Loucy (cell line): ENCODE data around the gene BRWD1.

Experiments used
- H2AFZ ChIP-seq: fragments of 200-600 bp; sonication (generic); 2 replicates; pipeline ENCODE4 v1.6.0; 2016; ENCODE audit warnings: antibody characterized with exemption, mild to moderate bottlenecking, low read length, moderate library complexity
- H3F3A ChIP-seq: fragments of 200-600 bp; 2 replicates; pipeline ENCODE4 v1.6.0; 2016; ENCODE audit warnings: antibody characterized with exemption, low read depth, mild to moderate bottlenecking
- H3K27me3 ChIP-seq: fragments of 200-600 bp; sonication (generic); 2 replicates; pipeline ENCODE4 v1.6.1; 2014; ENCODE audit warnings: low read length, mild to moderate bottlenecking; ENCODE audit not compliant: insufficient read depth, poor library complexity, severe bottlenecking
- H3K36me3 ChIP-seq: fragments of 200-600 bp; sonication (generic); 2 replicates; pipeline ENCODE4 v1.6.1; 2016; ENCODE audit warnings: low read length; ENCODE audit not compliant: insufficient read depth
- H3K4me1 ChIP-seq: fragments of 200-600 bp; sonication (generic); 2 replicates; pipeline ENCODE4 v1.5.1; 2014; ENCODE audit warnings: low read length, mild to moderate bottlenecking; ENCODE audit not compliant: insufficient read depth, poor library complexity, severe bottlenecking
- H3K4me2 ChIP-seq: fragments of 200-600 bp; sonication (generic); 2 replicates; pipeline ENCODE4 v1.6.0; 2014; ENCODE audit warnings: antibody characterized with exemption, low read length, low read depth, mild to moderate bottlenecking; ENCODE audit not compliant: poor library complexity, severe bottlenecking
- H3K4me3 ChIP-seq: fragments of 200-600 bp; sonication (generic); 2 replicates; pipeline ENCODE4 v1.5.1; 2014; ENCODE audit warnings: low read length, mild to moderate bottlenecking, mixed read lengths; ENCODE audit not compliant: poor library complexity, severe bottlenecking
- H3K79me2 ChIP-seq: fragments of 200-600 bp; sonication (generic); 2 replicates; pipeline ENCODE4 v1.6.1; 2014; ENCODE audit warnings: low read length; ENCODE audit not compliant: insufficient read depth
- H3K9ac ChIP-seq: fragments of 200-600 bp; sonication (generic); 2 replicates; pipeline ENCODE4 v1.6.0; 2014; ENCODE audit warnings: mild to moderate bottlenecking, low read depth, low read length, moderate library complexity; ENCODE audit not compliant: poor library complexity, severe bottlenecking
- H3K9me2 ChIP-seq: fragments of 200-600 bp; sonication (generic); replicated peaks from 2 replicates; pipeline ENCODE4 v1.6.1; 2016; ENCODE audit warnings: low read depth, low read length, mixed read lengths
- H3K9me3 ChIP-seq: fragments of 200-600 bp; sonication (generic); 2 replicates; pipeline ENCODE4 v1.6.1; 2014; ENCODE audit warnings: mild to moderate bottlenecking, antibody characterized with exemption, low read length, low read depth; ENCODE audit not compliant: insufficient read depth
- H4K20me1 ChIP-seq: fragments of 200-600 bp; sonication (generic); 2 replicates; pipeline ENCODE4 v1.6.0; 2014; ENCODE audit warnings: antibody characterized with exemption, low read length, mild to moderate bottlenecking; ENCODE audit not compliant: insufficient read depth, poor library complexity, severe bottlenecking
- EZH2phosphoT487 ChIP-seq: fragments of 200-600 bp; IDR thresholded peaks from 2 replicates; pipeline ENCODE4 v1.6.1; 2018; ENCODE audit warnings: antibody characterized with exemption, mild to moderate bottlenecking, moderate library complexity, borderline replicate concordance
- TF ChIP-seq, protein P1 (sequence below): fragments of 200-600 bp; sonication (generic); conservative IDR thresholded peaks from 2 replicates; pipeline ENCODE4 v1.5.1; 2014; ENCODE audit warnings: mild to moderate bottlenecking, antibody characterized with exemption, low read length

Gene BRWD1

DNA sequence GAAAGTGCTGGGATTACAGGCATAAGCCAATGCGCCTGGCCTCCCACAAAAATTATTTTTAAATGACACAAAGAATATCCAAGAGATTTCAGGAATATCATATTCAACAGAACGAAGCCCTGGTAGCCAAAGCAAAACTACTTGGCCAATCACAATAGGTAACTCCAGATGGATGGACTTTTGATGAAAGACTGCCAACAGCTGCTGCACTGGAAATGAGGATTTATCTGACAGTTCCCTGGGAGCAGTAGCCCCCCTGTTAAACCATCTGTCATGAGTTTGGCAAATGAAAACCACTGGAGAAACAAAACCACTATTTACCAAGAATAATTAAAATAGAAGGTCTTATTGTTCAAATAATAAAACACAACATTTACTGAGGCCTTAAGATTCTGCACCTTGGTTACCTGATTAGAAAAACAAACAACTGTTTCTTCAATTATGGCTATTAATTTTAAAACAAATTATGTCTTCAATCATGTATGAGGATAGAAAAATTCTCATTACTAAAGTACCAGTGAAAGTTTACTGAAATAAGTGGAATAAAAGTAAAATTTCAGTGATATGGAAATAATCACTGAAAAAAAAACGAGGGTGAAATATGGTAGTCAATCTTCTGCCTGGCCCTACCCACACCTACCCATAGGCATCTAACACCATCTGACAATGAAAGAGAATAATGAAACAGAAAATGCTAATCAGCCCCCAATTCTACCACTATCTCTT is 95.9 kb downstream of the BRWD1 start:
- H3K27me3 ChIP-seq, result no peaks in the 10 kb centered on the region
- H3K9ac ChIP-seq, result no peak overlapping the region
- no peaks in the 10 kb centered on the region for H3K9me3 ChIP-seq
- H4K20me1 ChIP-seq, result no peaks in the 10 kb centered on the region
- H3K4me2 ChIP-seq, result no peak overlapping the region
- H3K9me2 ChIP-seq, result no peaks in the 10 kb centered on the region
- no peak overlapping the region for H2AFZ ChIP-seq
- TF ChIP-seq, protein P1, sequence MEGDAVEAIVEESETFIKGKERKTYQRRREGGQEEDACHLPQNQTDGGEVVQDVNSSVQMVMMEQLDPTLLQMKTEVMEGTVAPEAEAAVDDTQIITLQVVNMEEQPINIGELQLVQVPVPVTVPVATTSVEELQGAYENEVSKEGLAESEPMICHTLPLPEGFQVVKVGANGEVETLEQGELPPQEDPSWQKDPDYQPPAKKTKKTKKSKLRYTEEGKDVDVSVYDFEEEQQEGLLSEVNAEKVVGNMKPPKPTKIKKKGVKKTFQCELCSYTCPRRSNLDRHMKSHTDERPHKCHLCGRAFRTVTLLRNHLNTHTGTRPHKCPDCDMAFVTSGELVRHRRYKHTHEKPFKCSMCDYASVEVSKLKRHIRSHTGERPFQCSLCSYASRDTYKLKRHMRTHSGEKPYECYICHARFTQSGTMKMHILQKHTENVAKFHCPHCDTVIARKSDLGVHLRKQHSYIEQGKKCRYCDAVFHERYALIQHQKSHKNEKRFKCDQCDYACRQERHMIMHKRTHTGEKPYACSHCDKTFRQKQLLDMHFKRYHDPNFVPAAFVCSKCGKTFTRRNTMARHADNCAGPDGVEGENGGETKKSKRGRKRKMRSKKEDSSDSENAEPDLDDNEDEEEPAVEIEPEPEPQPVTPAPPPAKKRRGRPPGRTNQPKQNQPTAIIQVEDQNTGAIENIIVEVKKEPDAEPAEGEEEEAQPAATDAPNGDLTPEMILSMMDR, result no peak
- no peak for TF ChIP-seq EZH2phosphoT487
- H3K79me2 ChIP-seq, result no peaks in the 10 kb centered on the region
- no peaks in the 10 kb centered on the region for H3F3A ChIP-seq
- H3K4me1 ChIP-seq, result no peaks in the 10 kb centered on the region
- no peak overlapping the region for H3K4me3 ChIP-seq
- peaks cover 57% of the 10 kb centered on the region for H3K36me3 ChIP-seq

DNA sequence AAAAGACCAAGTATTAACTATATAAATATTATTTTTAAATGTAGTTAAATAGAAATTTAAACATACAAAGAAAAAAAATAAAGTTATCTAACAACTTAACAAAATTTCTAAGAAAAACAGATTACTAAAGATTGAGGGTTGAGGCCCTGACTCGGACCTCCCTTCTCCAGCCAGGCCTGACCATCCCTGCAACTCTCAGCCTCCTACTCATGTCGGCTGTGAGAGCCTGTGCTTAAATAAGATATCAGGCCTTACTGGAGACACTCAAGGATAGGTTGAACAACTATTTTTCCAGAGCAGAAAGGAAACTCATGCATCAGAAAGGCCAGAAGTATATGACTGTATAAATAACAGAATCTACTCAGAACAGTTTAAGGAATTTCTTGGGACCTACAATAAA is 97.1 kb downstream of the BRWD1 start:
- H2AFZ ChIP-seq, result no peak overlapping the region
- TF ChIP-seq, protein P1, result no peak
- no peak for TF ChIP-seq EZH2phosphoT487
- H3F3A ChIP-seq, result no peaks in the 10 kb centered on the region
- H3K4me2 ChIP-seq, result no peak overlapping the region
- no peak overlapping the region for H3K4me3 ChIP-seq
- H3K9ac ChIP-seq, result no peak overlapping the region
- no peaks in the 10 kb centered on the region for H4K20me1 ChIP-seq
- H3K27me3 ChIP-seq, result no peaks in the 10 kb centered on the region
- no peaks in the 10 kb centered on the region for H3K79me2 ChIP-seq
- no peaks in the 10 kb centered on the region for H3K4me1 ChIP-seq
- H3K9me2 ChIP-seq, result no peaks in the 10 kb centered on the region
- no peaks in the 10 kb centered on the region for H3K9me3 ChIP-seq
- peaks cover 57% of the 10 kb centered on the region for H3K36me3 ChIP-seq

DNA sequence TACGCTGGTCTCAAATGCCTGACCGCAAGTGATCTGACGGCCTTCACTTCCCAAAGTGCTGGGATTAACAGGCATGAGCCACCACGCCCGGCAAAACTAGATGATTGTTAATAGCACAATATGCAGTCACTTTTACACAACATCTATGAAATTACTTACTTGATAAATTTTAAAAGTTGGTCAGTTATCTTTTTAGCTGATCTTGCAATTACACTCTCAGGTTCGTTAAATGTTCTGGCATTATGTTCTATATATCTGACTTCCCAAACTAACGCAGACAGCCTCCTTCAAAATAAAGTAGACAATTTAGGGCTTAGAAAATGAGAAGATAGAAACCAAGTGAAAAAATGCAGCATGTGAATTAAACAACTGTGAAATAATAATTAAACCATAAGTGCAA is 98.4 kb downstream of the BRWD1 start:
- no peak for TF ChIP-seq EZH2phosphoT487
- TF ChIP-seq, protein P1, result no peak
- Histone ChIP-seq H3K36me3 (peaks cover 65% of the 10 kb centered on the region), H3K79me2 (no peaks in the 10 kb centered on the region)

More for the DNA sequence above, 98.4 kb downstream of the BRWD1 start:
- Histone ChIP-seq H3K27me3 (no peaks in the 10 kb centered on the region), H3K9ac (no peak overlapping the region), H4K20me1 (no peaks in the 10 kb centered on the region), H3K4me3 (no peak overlapping the region), H3K9me2 (no peaks in the 10 kb centered on the region), H3K4me1 (no peaks in the 10 kb centered on the region), H3K4me2 (no peak overlapping the region), H2AFZ (no peak overlapping the region), H3F3A (no peaks in the 10 kb centered on the region), H3K9me3 (no peaks in the 10 kb centered on the region)
